PC-9 (cell line): ENCODE data around the gene GRM3. TPM values are rescaled to one million over a fixed set of nuclear protein-coding genes. Genes with fewer than 3 reads are reported as not detected.

Experiments
- BruUV-seq: library from RNA; stranded (reverse); fragments of 400-500 nt; replicated peaks from 2 replicates; lab custom pipeline; 2021; lab: Mats Ljungman, UMichigan
- CTCF ChIA-PET: fragments of 300-600 bp; sonication (Branson Sonifier 250); formaldehyde crosslinking; loops from one replicate; lab custom pipeline; 2022; ENCODE audit warnings: antibody characterized with exemption; lab: Charles Lee
- POLR2A ChIA-PET: fragments of 300-600 bp; sonication (Branson Sonifier 250); formaldehyde crosslinking; loops from one replicate; lab custom pipeline; 2022; ENCODE audit warnings: antibody characterized with exemption; ENCODE audit not compliant: unreplicated experiment; lab: Charles Lee
- DNase-seq, 2 experiments: peaks; one replicate each; pipeline versions ENCODE4 v3.0.0 to v3.0.0-alpha.2; 2015 to 2022; ENCODE audit warnings: mixed read lengths in 1 of 2
- H2AFZ ChIP-seq: fragments of 200-600 bp; sonication (generic); 2 replicates; pipeline ENCODE4 v1.8.1; 2017; ENCODE audit warnings: antibody characterized with exemption
- H3F3A ChIP-seq: fragments of 200-600 bp; sonication (generic); 2 replicates; pipeline ENCODE4 v1.8.1; 2017; ENCODE audit warnings: antibody characterized with exemption, mild to moderate bottlenecking, low read depth; ENCODE audit not compliant: insufficient read depth
- H3K27ac ChIP-seq: fragments of 200-600 bp; sonication (generic); 2 replicates; pipeline ENCODE4 v1.6.1; 2016; ENCODE audit warnings: mixed run types
- H3K27me3 ChIP-seq: fragments of 200-600 bp; sonication (generic); 2 replicates; pipeline ENCODE4 v1.6.1; 2016; ENCODE audit warnings: low read depth, mixed run types; ENCODE audit not compliant: insufficient read depth
- H3K36me3 ChIP-seq: fragments of 200-600 bp; sonication (generic); 2 replicates; pipeline ENCODE4 v1.6.1; 2016; ENCODE audit warnings: low read depth, mixed run types
- H3K4me1 ChIP-seq: fragments of 200-600 bp; sonication (generic); replicated peaks from 2 replicates; pipeline ENCODE4 v1.6.1; 2016; ENCODE audit warnings: mixed run types; ENCODE audit not compliant: insufficient read depth
- H3K4me2 ChIP-seq: fragments of 200-600 bp; sonication (generic); 2 replicates; pipeline ENCODE4 v1.6.1; 2017; ENCODE audit warnings: mixed run types
- H3K4me3 ChIP-seq: fragments of 200-600 bp; sonication (generic); 2 replicates; pipeline ENCODE4 v1.6.1; 2016; ENCODE audit warnings: mixed run types
- H3K79me2 ChIP-seq: fragments of 200-600 bp; sonication (generic); 2 replicates; pipeline ENCODE4 v1.6.1; 2017; ENCODE audit warnings: low read depth, mixed run types
- H3K9me2 ChIP-seq: fragments of 200-600 bp; sonication (generic); 2 replicates; pipeline ENCODE4 v1.8.1; 2017; ENCODE audit warnings: mild to moderate bottlenecking; ENCODE audit not compliant: insufficient read depth
- H3K9me3 ChIP-seq: fragments of 200-600 bp; sonication (generic); 2 replicates; pipeline ENCODE4 v1.8.1; 2016; ENCODE audit warnings: low read depth; ENCODE audit not compliant: insufficient read depth
- H4K20me1 ChIP-seq: fragments of 200-600 bp; sonication (generic); 2 replicates; pipeline ENCODE4 v1.8.1; 2017; ENCODE audit not compliant: insufficient read depth
- CTCF ChIP-seq: fragments of 200-600 bp; sonication (generic); conservative IDR thresholded peaks from 2 replicates; pipeline ENCODE4 v1.6.1; 2017; ENCODE audit warnings: mixed run types, antibody characterized with exemption, mild to moderate bottlenecking, moderate library complexity
- EZH2 ChIP-seq: fragments of 200-600 bp; sonication (generic); IDR thresholded peaks from 2 replicates; pipeline ENCODE4 v1.8.0; 2017; ENCODE audit warnings: antibody characterized with exemption, low read depth
- intact Hi-C: fragments of 100-400 bp; cut with micrococcal nuclease; formaldehyde crosslinking; loops from one replicate; pipeline ENCODE4 v1.10.0; 2022; ENCODE audit not compliant: unreplicated experiment
- total RNA-seq: library from RNA; stranded (reverse); gene quantifications from 2 replicates; pipeline ENCODE4 v1.2.3, GENCODE V29; 2021

Gene GRM3
- total RNA-seq, 1 experiment from 2014 or later, result not detected

GRCh38 chr7:86776136-86776535 lies 132.4 kb downstream of the GRM3 start:
- Histone ChIP-seq H3K4me2 (no peak overlapping the region), H3K4me3 (no peak overlapping the region), H3K36me3 (no peaks in the 10 kb centered on the region), H3K9me3 (no peaks in the 10 kb centered on the region), H3F3A (no peaks in the 10 kb centered on the region), H3K4me1 (no peaks in the 10 kb centered on the region), H3K9me2 (0 out of 2 replicates have a peak, but pooled peaks cover 4% of the 10 kb centered on the region), H2AFZ (no peak overlapping the region), H4K20me1 (no peaks in the 10 kb centered on the region), H3K27ac (no peak overlapping the region), H3K79me2 (no peaks in the 10 kb centered on the region), H3K27me3 (no peaks in the 10 kb centered on the region)
- CTCF ChIA-PET, result no interaction called here
- intact Hi-C loops, result no loop called here
- POLR2A ChIA-PET, result interaction anchor here (0.5 kb wide), 1 partner anchor 848 kb away, joined by 7 read pairs; no protein-coding TSS in a partner anchor
- BruUV-seq, result no TSS peak
- no peak for DNase-seq
- TF ChIP-seq EZH2 (no peak), CTCF (no peak)

GRCh38 chr7:86778271-86778670 lies 134.6 kb downstream of the GRM3 start:
- no TSS peak for BruUV-seq
- Histone ChIP-seq H3K27ac (no peak overlapping the region), H4K20me1 (no peaks in the 10 kb centered on the region), H3K4me3 (no peak overlapping the region), H3F3A (no peaks in the 10 kb centered on the region), H3K79me2 (no peaks in the 10 kb centered on the region), H3K36me3 (no peaks in the 10 kb centered on the region), H3K4me1 (no peaks in the 10 kb centered on the region), H3K4me2 (no peak overlapping the region), H3K9me2 (0 out of 2 replicates have a peak, but pooled peaks cover 4% of the 10 kb centered on the region), H3K27me3 (no peaks in the 10 kb centered on the region), H3K9me3 (no peaks in the 10 kb centered on the region), H2AFZ (no peak overlapping the region)
- intact Hi-C loops, result no loop called here
- no peak for TF ChIP-seq EZH2
- TF ChIP-seq CTCF, result no peak
- DNase-seq, result no peak
- CTCF ChIA-PET, result no interaction called here
- POLR2A ChIA-PET, result no interaction called here

- H3K4me2 ChIP-seq, result no peak overlapping the region
- ChIA-PET POLR2A (interaction anchor here (0.7 kb wide), 1 partner anchor 1524 kb away, joined by 3 read pairs; no protein-coding TSS in a partner anchor), CTCF (no interaction called here)
- H3K27me3 ChIP-seq, result no peaks in the 10 kb centered on the region
- TF ChIP-seq CTCF, result no peak
- TF ChIP-seq EZH2, result no peak
- no peaks in the 10 kb centered on the region for H3K79me2 ChIP-seq
- no peaks in the 10 kb centered on the region for H3K4me1 ChIP-seq
- H2AFZ ChIP-seq, result no peak overlapping the region
- BruUV-seq, result no TSS peak
- no peaks in the 10 kb centered on the region for H3K36me3 ChIP-seq
- no peak for DNase-seq
- H3K9me3 ChIP-seq, result no peaks in the 10 kb centered on the region
- no peaks in the 10 kb centered on the region for H3F3A ChIP-seq
- no peak overlapping the region for H3K27ac ChIP-seq
- H3K4me3 ChIP-seq, result no peak overlapping the region
- no peaks in the 10 kb centered on the region for H4K20me1 ChIP-seq
- no peaks in the 10 kb centered on the region for H3K9me2 ChIP-seq
- intact Hi-C loops, result no loop called here
Measured at GRCh38 chr7:86784765-86785164, 141.1 kb downstream of the GRM3 start.
